ENCODE results near the gene SPSB1. TPM values are rescaled to one million over a fixed set of nuclear protein-coding genes. Genes with fewer than 3 reads are reported as not detected.

Gene SPSB1
- total and polyA plus RNA-seq, 10 donors, result 1.3 to 7.9 (median 4.1) TPM

DNA sequence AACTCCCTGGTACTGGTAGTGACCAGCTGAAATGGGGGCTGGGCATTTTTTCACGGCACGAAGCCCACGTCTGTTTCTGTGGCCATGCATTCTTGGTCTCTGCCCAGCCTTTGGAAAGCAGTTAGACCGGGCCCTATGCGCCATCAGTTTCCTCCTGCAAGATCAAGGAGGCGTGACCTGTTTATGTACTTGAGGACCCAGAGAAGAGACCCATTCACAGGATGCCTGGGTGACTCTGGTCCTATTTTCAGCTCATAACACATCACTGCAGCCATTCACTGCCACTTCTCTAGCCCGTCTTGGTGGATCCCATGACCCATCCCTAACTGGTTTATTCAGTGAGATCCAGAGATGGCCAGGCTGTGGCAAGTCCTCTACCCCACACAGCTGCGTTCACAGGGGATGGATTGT, 70.4 kb downstream of the SPSB1 start:
- no peak for TF ChIP-seq POLR2AphosphoS5 (IDR thresholded peaks at IDR 0.05)
- no peak for TF ChIP-seq POLR2A (IDR thresholded peaks at IDR 0.05)
- TF ChIP-seq, protein P1, sequence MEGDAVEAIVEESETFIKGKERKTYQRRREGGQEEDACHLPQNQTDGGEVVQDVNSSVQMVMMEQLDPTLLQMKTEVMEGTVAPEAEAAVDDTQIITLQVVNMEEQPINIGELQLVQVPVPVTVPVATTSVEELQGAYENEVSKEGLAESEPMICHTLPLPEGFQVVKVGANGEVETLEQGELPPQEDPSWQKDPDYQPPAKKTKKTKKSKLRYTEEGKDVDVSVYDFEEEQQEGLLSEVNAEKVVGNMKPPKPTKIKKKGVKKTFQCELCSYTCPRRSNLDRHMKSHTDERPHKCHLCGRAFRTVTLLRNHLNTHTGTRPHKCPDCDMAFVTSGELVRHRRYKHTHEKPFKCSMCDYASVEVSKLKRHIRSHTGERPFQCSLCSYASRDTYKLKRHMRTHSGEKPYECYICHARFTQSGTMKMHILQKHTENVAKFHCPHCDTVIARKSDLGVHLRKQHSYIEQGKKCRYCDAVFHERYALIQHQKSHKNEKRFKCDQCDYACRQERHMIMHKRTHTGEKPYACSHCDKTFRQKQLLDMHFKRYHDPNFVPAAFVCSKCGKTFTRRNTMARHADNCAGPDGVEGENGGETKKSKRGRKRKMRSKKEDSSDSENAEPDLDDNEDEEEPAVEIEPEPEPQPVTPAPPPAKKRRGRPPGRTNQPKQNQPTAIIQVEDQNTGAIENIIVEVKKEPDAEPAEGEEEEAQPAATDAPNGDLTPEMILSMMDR (IDR thresholded peaks at IDR 0.05 in 8 of 11, conservative IDR thresholded peaks at IDR 0.05 in 3 of 11), result no peak
- Histone ChIP-seq H3K27me3 (replicated peaks in 1 of 7) (no peaks in the 10 kb centered on the region), H3K27ac (no peak overlapping the region), H3K4me3 (no peak overlapping the region), H3K36me3 (peaks cover 0 to 14% (median 0%) of the 10 kb centered on the region in 6 donors), H3K4me1 (peaks cover 9 to 26% (median 19%) of the 10 kb centered on the region in 6 donors), H3K9me3 (no peaks in the 10 kb centered on the region)
- WGBS, 5 donors, result 61 to 76% (median 66%) methylated on average over 8 of the region's 8 CpGs
- no peak for DNase-seq
- intact Hi-C loops (cut with DNase I; ENCODE audit: low total_unique reads), result no loop called here

DNA sequence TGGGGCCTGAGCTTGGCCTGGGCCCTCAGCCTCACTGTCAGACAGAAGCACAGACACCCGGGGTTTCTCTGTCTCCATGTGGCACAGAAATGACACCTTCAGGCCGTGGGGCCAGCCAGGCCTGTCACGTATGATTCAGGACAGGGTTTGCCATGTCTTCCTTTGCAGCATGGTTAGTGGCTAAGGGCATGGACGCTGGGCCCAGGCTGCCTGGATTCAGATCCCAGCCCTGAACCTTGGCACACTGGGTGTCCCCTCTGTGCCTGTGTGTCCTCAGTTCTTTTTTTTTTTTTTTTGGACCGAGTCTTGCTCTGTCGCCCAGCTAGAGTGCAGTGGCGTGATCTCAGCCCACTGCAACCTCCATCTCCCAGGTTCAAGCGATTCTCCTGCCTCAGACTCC, 73.6 kb downstream of the SPSB1 start:
- no peaks in the 10 kb centered on the region for H3K27me3 ChIP-seq (replicated peaks in 1 of 7)
- H3K36me3 ChIP-seq, result peaks cover 0 to 14% (median 0%) of the 10 kb centered on the region in 6 donors
- intact Hi-C loops (cut with DNase I; ENCODE audit: low total_unique reads), result no loop called here
- no peaks in the 10 kb centered on the region for H3K9me3 ChIP-seq
- TF ChIP-seq POLR2A (IDR thresholded peaks at IDR 0.05) (no peak), POLR2AphosphoS5 (IDR thresholded peaks at IDR 0.05) (no peak)
- TF ChIP-seq, protein P1 (IDR thresholded peaks at IDR 0.05 in 8 of 11, conservative IDR thresholded peaks at IDR 0.05 in 3 of 11), result no peak
- WGBS, 5 donors, result 79 to 95% (median 92%) methylated on average over 7 to 8 of the region's 8 CpGs
- peaks cover 9 to 31% (median 18%) of the 10 kb centered on the region in 6 donors for H3K4me1 ChIP-seq
- no peak overlapping the region for H3K4me3 ChIP-seq
- H3K27ac ChIP-seq, result no peak overlapping the region
- no peak for DNase-seq

DNA sequence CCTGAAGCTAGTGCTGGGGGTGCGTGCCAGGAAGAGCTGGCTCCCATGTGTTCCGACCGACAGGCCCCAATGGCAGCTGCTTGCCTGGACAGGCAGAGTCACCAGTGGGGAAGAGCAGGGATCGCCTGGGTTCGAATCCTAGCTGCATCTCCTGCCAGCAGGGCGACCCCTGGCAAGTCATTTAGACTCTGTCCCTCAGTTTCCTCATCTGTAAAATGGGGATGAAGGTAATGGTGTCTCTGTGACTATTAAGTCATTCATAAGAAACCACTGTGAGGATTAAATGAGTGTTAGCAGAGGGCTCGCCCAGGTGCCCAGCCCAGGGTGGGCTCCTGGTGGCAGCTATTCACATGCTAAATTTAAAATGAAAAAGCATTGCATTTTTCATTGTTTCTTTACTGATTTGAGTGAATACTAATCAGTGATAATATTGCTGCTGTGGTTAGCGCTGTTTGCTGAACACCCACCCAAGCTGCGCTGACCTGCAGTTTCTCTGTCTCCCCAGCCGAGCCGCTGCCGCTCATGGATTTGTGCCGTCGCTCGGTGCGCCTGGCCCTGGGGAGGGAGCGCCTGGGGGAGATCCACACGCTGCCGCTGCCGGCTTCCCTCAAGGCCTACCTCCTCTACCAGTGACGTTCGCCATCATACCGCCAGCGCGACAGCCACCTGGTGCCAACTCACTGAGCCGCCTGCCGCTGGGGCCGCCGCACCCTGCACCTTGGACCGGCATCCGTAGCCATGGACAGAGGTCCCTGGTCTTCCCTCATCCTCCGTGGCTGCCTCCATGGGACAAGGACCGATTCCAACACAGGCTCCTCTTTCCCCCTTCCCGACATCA, 74.5 kb downstream of the SPSB1 start:
- intact Hi-C loops (cut with DNase I; ENCODE audit: low total_unique reads), result no loop called here
- peaks cover 0 to 14% (median 0%) of the 10 kb centered on the region in 6 donors for H3K36me3 ChIP-seq
- WGBS, 5 donors, result 96 to 98% (median 96%) methylated on average over 34 of the region's 34 CpGs
- no peak for DNase-seq
- TF ChIP-seq, protein P1 (IDR thresholded peaks at IDR 0.05 in 8 of 11, conservative IDR thresholded peaks at IDR 0.05 in 3 of 11), result no peak
- TF ChIP-seq POLR2A (IDR thresholded peaks at IDR 0.05) (no peak), POLR2AphosphoS5 (IDR thresholded peaks at IDR 0.05) (no peak)
- no peaks in the 10 kb centered on the region for H3K27me3 ChIP-seq (replicated peaks in 1 of 7)
- no peak overlapping the region for H3K4me3 ChIP-seq
- H3K4me1 ChIP-seq, result peaks cover 4 to 29% (median 11%) of the 10 kb centered on the region in 6 donors
- H3K27ac ChIP-seq, result no peak overlapping the region
- no peaks in the 10 kb centered on the region for H3K9me3 ChIP-seq

DNA sequence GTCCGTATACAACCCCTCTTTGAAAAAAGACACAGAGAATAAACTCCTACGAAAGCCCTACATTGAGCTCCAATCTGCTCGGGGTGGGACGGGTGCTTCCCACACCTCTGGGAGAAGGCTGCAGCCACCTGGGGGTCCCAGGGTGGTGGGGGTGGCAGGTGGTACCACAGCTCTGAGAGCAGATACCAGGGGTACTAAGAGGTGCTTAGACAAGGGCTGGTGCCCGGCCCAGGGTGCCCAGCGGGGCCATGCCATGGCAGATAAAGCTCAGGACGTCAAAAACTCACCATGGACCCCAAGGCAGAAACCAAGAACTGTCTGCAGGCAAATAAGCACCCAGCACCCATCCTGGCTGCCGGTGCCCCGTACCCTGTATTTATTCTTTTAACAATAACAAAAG, 75.1 kb downstream of the SPSB1 start:
- Histone ChIP-seq H3K9me3 (no peaks in the 10 kb centered on the region), H3K4me1 (peaks cover under 1 to 28% (median 7%) of the 10 kb centered on the region in 6 donors), H3K27me3 (replicated peaks in 1 of 7) (no peaks in the 10 kb centered on the region), H3K36me3 (peaks cover 0 to 14% (median 0%) of the 10 kb centered on the region in 6 donors), H3K27ac (no peak overlapping the region), H3K4me3 (no peak overlapping the region)
- DNase-seq, result no peak
- intact Hi-C loops (cut with DNase I; ENCODE audit: low total_unique reads), result no loop called here
- WGBS, 5 donors, result 82 to 93% (median 84%) methylated on average over 9 of the region's 9 CpGs
- TF ChIP-seq POLR2A (IDR thresholded peaks at IDR 0.05) (no peak), POLR2AphosphoS5 (IDR thresholded peaks at IDR 0.05) (no peak)
- TF ChIP-seq, protein P1 (IDR thresholded peaks at IDR 0.05 in 8 of 11, conservative IDR thresholded peaks at IDR 0.05 in 3 of 11), result no peak

Data from spleen (tissue), 11 donors.